ENCODE measurements around the gene KIAA0930.

The KIAA0930 gene

GRCh38 chr22:45224331-45224730 lies 16.4 kb downstream of the KIAA0930 start:
- TF ChIP-seq, protein P1, sequence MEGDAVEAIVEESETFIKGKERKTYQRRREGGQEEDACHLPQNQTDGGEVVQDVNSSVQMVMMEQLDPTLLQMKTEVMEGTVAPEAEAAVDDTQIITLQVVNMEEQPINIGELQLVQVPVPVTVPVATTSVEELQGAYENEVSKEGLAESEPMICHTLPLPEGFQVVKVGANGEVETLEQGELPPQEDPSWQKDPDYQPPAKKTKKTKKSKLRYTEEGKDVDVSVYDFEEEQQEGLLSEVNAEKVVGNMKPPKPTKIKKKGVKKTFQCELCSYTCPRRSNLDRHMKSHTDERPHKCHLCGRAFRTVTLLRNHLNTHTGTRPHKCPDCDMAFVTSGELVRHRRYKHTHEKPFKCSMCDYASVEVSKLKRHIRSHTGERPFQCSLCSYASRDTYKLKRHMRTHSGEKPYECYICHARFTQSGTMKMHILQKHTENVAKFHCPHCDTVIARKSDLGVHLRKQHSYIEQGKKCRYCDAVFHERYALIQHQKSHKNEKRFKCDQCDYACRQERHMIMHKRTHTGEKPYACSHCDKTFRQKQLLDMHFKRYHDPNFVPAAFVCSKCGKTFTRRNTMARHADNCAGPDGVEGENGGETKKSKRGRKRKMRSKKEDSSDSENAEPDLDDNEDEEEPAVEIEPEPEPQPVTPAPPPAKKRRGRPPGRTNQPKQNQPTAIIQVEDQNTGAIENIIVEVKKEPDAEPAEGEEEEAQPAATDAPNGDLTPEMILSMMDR (conservative IDR thresholded peaks at IDR 0.05; ENCODE audit: control insufficient read depth, insufficient read depth, low read depth, low read length) = no peak
- DNase-seq (ENCODE audit: low read depth) = no peak
- H3K4me3 ChIP-seq (ENCODE audit: control insufficient read depth, low read depth, low read length) = no peak overlapping the region

DNA sequence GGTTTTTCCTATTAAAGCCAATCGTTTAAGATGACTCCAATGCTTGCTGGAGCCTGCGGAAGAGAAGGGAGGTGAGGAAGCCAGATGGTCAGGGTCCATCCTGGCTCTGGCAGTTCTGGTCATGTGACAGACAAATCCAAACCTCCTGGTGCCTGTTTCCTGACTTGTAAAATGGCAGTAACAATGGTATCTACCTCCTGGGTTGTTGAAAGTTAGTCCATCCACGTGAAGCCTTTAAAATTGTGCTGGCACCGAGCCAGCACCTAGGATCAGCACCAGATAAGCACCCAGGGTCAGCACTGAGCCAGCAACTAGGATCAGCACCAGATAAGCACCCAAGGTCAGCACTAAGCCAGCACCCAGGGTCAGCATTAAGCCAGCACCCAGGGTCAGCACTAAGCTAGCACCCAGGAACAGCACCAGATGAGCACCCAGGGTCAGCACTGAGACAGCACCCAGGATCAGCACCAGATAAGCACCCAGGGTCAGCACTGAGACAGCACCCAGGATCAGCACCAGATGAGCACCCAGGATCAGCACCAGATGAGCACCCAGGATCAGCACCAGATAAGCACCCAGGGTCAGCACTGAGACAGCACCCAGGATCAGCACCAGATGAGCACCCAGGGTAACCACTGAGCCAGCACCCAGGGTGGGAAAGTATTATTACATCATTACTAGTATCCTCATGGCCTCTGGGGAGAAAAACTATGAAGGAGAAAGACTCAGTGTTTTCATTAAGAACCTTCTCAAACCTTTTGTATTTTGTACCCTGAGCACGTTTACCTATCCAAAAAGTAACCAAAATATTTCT lies 17.2 kb downstream of the KIAA0930 start:
- TF ChIP-seq, protein P1 (conservative IDR thresholded peaks at IDR 0.05; ENCODE audit: control insufficient read depth, insufficient read depth, low read depth, low read length) = no peak
- no peak for DNase-seq (ENCODE audit: low read depth)
- no peak overlapping the region for H3K4me3 ChIP-seq (ENCODE audit: control insufficient read depth, low read depth, low read length)

- no peak for DNase-seq (ENCODE audit: low read depth)
- no peak overlapping the region for H3K4me3 ChIP-seq (ENCODE audit: control insufficient read depth, low read depth, low read length)
- TF ChIP-seq, protein P1 (conservative IDR thresholded peaks at IDR 0.05; ENCODE audit: control insufficient read depth, insufficient read depth, low read depth, low read length) = no peak
These were observed 19.5 kb downstream of the KIAA0930 start for GRCh38 chr22:45221201-45221600.

- no peak overlapping the region for H3K4me3 ChIP-seq (ENCODE audit: control insufficient read depth, low read depth, low read length)
- peak; percentile 65 for DNase-seq (ENCODE audit: low read depth)
- TF ChIP-seq, protein P1 (conservative IDR thresholded peaks at IDR 0.05; ENCODE audit: control insufficient read depth, insufficient read depth, low read depth, low read length) = no peak
These were observed 21.7 kb downstream of the KIAA0930 start for GRCh38 chr22:45218976-45219375.

- DNase-seq (ENCODE audit: low read depth) = no peak
- no peak overlapping the region for H3K4me3 ChIP-seq (ENCODE audit: control insufficient read depth, low read depth, low read length)
- TF ChIP-seq, protein P1 (conservative IDR thresholded peaks at IDR 0.05; ENCODE audit: control insufficient read depth, insufficient read depth, low read depth, low read length) = no peak
These were observed 22.9 kb downstream of the KIAA0930 start for GRCh38 chr22:45217806-45218205.

- DNase-seq (ENCODE audit: low read depth) = no peak
- H3K4me3 ChIP-seq (ENCODE audit: control insufficient read depth, low read depth, low read length) = no peak overlapping the region
- TF ChIP-seq, protein P1 (conservative IDR thresholded peaks at IDR 0.05; ENCODE audit: control insufficient read depth, insufficient read depth, low read depth, low read length) = no peak
These were observed 23.3 kb downstream of the KIAA0930 start for GRCh38 chr22:45217345-45217744.

All from fibroblast of mammary gland (primary cell).